HG03097 (cell line): ENCODE measurements around the gene VGLL4.
"Not testable (repeated sequence)": the region's sequence is repeated elsewhere in the genome, so short reads cannot be mapped to it uniquely, and the experiment has no call there.

ENCODE experiments used
- ATAC-seq: cut with Tn5 transposase; IDR thresholded peaks from one replicate; pipeline ENCODE4 v1.9.1; 2021; ENCODE audit not compliant: unreplicated experiment, low FRiP score

VGLL4 gene

DNA sequence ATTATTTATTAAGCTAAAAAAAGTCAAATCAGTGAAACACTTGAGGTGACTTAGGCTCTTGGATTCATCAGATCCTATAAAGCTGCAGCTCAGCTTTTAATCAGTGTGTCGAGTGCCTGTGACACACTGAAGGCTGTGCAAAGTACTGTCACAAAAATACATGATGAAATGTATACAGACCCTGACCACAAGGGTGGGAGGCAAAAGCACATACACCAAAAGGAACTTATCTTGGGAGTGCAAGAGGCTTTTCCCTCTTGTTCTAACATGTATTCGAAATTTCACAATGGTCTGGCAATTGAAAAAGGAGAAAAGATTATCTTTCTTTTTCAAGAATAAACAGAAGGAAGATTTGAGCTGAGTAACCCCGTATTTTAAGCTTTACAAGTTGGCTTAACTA lies 35.9 kb downstream of the VGLL4 start:
- ATAC-seq: no peak

DNA sequence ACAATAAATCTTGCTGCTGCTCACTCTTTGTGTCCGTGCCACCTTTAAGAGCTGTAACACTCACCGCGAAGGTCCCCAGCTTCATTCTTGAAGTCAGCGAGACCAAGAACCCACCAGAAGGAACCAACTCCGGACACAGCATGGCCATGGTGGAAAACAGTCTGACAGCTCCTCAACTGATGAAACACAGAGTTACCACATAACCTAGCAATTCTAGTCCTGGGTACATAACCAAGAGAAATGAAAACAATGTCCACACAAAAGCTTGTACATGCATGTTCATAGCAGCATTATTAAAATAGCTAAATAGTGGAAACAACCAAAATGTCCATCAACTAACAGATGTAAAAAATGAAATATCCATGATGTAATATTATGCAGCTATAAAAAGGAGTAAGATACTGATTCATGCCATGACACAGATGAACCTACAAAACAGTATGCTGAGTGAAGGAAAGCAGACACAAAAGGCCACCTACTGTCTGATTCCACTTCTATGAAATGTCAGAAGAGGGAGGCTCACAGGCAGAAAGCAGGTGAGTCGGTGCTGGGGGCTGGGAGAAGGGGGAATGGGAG lies 36.8 kb downstream of the VGLL4 start:
- no peak for ATAC-seq

DNA sequence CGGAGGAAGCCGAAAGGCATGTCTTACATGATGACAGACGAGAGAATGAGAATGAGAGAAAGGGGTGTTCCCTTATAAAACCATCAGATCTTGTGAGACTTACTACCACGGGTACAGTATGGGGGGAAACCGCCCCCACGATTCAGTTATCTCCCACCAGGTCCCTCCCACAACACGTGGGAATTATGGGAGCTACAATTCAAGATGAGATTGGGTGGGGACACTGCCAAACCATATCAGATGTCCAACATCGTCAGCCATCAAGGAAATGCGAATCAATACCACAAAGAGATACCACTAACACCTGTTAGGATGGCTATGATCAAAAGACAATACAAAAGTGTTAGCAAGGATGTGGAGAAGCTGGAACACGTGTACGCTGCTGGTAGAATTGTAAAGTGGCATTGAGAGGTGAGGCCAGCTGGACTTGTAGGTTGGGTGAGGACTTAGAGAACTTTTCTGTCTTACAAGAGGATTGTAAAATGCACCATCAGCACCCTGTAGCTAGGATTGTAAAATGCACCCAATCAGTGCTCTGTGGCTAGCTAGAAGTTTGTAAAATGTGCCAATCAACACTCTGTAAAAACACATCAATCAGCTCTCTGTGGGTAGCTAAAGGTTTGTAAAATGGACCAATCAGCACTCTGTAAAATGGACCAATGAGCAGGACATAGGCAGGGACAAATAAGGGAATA lies 37.5 kb downstream of the VGLL4 start:
- ATAC-seq: no peak

DNA sequence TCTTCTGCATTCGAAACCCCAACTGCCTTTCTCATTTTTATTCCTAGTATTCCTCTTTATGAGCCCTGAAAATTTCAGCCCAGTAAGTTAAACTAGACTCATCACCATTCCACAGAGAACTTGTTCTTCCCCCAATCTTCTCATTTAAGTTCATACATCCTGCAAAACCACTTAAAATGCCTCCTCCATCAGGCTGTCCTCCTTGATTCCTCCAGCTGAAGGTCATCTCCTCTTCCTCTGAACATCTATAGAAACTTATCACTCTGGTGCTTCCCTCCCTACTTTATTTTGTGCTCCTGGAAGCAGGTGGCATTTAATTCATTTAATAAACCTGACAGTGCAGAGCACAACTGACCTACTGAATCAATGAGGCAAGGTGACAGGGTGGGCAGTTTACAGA lies 38.3 kb downstream of the VGLL4 start:
- no peak for ATAC-seq

DNA sequence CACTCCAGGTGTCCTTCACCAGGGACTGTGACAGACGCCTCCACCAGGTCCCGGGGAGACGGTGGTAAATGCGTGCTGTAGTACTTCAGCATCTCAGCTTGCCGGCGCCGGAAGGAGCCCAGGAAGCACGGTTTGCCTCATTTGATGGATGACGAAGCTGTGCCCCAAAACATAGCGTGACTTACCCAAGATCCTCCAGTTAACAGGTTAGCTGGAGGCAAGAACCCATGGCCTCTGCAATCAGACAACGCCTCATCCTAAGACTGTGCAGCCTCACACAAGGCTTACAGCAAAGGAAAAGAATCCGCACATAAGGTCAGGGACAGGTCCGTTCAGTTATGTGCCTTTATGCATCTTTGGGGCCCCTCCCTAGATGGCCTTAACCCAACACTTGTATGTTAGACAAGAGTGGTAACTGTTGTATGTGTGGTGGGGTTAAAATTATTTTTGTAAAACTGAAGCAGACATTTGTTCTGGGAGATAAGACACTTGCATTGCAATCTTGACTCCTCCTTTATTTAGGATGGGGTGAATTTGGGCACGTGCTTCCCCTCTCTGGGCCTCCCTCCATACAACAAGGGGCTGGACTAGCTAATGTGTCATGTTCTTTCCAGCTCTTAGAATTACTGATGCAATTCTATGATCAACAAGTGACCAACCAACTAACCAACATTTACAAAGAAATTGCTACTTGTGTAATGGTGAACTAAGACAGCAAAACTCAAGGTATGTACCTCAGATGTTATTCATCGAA lies 39.4 kb downstream of the VGLL4 start:
- no peak for ATAC-seq

DNA sequence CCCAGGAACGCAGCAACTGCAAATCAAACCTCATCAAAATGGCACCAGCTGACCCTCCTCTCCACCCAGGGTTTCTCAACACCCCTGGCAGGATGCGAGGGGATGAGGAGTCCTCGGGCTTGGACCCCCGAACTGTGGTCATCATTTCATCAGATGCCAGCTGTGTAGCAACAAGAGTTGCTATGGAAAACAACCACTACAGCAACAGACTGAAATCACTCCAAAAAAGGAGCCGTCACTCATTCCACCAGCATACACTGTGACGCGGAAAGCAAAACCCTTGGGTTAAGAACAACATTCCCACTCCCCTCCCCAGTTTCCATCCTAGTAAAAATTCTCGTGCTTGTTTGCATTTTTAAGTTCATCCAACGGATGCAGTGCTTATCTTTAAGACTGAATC lies 40.1 kb downstream of the VGLL4 start:
- ATAC-seq: no peak

DNA sequence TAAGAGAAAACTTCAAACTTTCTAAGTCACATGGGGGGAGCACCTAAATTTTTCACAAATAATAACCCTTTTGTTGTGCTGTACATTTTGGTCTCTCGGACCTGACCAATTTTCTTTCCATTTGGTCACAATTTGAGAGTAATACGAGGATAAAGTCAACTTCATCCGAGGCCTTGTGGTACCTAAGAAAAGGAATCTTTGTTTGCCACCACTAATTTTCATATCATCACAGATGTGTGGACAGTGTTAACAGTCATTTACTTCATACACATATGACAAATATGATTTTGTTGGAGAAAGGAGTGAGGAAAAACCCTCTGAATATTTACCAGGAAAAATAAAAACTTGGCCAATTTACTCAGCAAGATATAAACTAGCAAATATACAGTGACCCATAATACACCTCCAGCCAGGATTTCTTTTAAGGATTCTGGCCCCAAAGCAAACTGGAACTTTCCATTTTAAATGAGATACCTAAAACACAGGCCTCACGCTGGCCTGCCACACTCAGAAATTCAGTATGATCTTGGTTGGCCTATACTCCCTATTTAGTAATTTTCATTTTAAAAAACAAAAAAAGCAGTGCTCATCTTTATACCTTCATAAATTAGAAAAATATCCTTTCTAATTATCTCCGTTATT lies 40.7 kb downstream of the VGLL4 start:
- ATAC-seq: no peak

DNA sequence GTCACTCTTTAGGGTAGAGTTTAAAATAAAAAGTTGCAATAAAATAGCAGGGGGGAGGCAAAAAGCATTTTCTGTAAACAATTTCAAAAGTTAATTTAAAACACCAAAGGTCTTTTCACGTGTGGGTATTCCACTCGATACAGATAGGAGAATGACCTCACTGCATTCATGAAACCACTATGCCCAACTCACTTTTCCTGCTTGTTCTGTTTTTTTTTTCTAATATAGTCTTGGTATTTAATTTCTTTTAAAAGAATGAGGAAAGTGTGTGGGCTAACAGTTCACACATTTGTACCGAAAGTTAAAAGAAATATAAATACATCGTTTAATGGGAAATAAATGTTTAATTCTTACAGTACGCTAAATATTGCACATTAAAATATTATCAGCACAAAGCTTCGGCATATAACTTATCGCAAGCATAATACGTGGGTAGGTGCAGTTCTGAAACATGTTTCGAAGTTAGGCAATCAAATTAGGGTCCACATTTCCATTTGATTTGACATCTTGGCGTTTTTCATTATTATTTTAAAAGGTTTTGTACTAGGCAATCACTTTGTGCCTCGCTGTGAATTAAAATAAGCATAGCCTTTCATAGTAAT lies 41.4 kb downstream of the VGLL4 start:
- no peak for ATAC-seq

DNA sequence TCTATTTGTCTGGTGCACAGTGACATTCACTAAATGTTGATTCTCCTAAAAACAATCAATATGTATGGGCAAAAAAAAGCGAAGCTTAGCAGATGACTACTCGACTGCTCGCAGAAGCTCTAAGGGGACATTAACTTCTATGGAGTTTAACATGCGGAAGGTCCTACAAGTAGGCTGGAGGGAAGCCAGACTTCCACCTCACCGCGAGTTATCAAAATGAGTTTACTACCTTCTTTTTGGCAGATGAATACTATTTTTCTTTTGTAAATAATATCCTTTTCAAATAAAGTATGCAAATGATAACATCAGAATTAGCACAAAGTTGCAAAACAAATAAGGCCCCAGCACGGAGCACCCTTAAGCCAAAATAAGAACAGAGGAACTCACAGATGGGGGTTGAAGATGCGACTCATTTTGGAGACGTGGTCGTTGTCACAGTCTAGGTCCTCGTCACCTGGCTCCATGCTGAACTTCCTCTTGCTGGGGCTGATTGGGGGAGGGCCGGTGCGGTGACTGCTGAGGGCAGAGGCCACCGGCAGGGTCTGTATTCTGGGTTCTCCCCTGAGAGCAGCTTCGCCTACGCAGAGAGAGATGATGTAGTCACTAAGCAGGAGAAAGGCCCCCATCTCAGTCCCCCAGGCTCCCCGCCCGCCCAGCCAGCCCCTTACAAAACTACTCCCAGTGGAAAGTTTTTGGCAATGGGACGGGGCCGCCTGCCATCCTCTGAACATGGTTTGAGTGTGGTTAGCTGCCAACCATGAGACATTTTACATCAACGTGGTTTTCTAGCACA lies 42.1 kb downstream of the VGLL4 start:
- ATAC-seq: peak; percentile 78

DNA sequence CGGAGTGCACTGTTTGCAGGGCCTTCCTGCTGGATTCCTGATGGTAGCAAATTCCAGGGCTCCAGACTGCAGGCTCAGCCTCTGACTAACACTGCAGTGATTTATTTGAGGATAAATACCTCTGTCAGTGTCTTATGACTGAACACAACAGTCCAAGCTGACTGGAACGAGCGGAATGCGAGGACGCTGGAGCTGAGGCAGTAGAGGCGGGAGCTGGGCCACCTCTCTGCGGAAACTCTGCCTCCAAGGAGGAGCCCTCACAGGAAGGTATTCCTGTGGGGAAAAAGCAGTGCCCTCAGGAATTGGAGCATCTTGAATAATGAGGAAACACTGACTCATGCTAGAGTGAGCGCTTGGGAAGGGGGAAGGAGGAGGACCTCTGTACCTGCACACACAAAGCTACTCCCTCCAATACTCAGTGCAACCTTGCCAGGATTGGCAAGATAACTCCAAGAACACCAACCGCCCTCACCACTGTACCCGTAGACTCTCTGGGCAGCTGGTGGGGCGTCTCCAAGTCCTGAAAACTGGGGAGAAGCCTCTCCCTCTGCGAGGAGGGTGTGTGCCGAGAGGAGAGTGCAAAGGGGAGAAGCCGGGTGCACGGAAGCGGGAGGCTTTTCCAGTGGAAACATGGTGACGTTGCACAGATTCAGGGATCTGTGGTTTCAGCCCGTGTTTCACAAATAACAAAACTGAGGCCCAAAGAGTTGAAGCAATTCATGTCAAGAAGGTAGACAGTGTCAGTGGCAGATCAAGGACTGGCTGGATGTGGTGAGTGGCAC lies 43.0 kb downstream of the VGLL4 start:
- no peak for ATAC-seq

DNA sequence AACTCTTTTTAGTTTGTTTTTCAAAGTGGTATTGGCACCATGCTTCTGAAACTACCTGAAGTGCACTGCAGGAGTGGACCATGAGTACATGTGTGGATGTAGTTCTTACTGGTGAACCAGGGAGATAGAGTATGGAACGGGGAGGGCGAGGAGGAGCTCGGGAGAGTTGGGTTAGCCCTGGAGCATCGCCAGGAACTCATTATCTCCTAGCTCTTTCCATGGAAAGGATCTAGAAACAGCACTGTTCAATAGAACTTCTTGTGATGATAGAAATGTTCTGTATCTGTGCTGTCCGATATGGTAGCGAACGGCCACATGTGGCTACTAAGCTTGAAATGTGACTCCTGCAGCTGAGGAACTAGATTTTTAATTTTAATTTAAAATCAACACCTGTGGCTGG lies 47.3 kb downstream of the VGLL4 start:
- ATAC-seq: no peak

DNA sequence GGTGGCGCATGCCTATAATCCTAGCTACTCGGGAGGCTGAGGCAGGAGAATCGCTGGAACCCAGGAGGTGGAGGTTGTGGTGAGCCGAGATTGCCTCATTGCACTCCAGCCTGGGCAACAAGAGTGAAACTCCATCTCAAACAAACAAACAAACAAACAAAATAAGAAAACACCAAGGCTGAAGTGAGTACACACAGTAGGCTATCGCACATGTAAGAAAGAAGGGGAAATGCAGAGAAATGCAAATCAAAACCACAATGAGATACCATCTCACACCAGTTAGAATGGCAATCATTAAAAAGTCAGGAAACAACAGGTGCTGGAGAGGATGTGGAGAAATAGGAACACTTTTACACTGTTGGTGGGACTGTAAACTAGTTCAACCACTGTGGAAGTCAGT lies 48.7 kb downstream of the VGLL4 start:
- ATAC-seq: not testable (repeated sequence)

DNA sequence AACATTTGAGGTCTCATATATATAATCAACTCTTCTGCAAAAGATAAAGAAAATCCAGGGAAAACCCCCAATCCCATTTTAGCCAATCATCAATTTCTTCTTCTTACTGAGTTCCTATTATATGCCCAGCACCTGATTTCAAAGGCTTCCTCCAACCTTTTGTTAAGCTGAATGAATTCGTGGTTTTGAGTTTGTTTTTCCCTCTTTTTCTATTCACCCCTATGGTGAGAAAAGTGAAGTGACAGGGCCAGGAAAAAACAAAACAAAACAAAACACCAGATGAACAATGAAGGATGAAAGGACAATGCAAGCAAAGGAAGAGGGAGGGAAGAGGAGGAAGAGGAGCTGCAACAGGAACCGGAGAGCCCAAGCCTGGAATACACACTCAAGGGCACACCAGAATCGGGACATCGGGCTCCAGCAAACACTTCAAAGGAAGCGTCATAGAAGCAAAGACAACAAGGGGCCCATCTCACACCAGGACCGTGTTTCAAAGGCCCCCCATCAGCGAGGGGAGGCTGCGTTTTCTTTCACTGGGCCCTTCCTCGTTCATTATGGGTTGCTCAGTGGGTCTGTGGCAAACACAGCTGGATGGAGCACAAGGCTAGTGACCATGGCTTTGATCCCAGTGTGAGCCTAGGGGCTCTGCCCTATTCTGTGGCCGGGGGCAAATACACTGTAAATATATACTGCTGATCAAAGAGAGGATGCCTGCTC lies 50.2 kb downstream of the VGLL4 start:
- no peak for ATAC-seq

DNA sequence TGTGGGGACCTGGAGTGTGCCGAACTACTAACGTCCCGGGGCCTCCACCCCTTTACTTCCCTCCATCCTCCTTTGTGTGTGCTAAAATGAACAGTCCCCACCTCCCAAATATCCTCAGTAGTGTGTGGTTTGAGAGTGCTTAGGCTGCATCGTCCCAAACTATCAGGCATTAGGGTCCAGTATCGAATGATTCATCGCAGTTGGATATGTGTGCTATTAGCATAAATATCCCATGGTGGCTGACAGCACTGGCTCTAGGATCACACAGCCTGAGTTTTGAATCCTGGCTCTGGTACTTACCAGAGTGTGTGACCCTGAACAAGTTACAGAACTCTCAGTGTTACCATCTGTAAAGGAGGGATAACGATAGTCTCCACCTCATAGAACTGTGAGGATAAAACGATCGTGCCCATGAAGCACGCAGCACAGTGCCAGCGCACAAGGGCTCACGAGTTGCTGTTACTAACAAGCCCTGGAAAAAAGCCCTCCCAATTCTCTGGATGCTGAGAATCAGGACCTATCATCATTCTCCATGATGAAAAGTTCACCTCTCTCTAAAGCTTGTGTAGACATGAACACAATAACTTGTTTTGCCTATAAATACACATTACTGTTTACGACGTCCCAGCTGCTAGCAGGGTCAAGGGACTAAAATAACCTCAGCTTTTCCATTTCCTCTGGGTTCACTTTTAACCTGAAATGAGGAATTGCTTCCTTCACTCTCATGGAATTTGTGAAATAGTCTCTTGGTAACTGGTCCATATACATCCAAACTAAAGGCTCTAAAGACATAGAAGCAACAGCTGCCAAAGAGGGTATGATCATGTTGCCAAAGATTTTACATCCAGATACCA lies 51.0 kb downstream of the VGLL4 start:
- no peak for ATAC-seq

DNA sequence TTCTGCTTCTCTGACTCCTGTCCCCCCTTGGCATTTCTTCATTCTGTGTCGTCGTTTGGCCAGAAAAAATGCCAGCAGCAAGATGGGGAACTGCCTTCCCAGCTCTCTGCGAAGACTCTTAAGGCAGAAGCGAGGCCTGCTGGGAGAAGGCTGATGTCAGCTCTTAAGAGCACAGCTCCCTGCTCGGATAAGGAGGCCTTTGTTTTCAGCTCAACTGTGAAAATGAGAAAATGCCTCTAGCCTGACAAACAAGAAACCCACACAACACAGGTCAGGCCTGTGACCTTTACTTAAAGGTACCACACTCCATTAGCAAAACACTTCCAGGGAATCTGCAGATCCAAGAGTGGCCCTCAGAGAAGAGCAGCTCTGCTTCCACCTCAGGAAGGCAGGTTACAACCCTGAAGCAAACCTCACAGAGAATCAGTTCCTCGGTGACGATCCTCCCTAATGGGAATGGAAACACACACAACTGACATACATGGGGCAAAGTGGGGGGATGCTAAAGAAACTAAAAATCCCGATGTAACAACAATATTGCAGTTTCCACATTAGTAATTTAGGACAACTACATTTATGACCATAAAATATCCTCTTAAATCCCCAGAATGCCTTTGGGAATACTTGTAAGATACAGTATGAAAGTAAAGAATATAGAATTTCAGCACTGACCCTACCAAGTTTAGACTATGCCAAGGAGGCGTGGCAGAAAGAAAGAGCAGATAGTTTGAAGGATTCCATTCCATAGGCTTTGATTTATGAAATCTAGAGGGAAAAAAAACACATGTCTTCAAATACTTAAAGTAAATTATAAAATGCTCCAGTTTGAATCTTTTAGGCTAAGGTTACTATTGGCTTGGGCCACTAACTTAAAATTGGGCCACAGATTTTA lies 52.1 kb downstream of the VGLL4 start:
- no peak for ATAC-seq

DNA sequence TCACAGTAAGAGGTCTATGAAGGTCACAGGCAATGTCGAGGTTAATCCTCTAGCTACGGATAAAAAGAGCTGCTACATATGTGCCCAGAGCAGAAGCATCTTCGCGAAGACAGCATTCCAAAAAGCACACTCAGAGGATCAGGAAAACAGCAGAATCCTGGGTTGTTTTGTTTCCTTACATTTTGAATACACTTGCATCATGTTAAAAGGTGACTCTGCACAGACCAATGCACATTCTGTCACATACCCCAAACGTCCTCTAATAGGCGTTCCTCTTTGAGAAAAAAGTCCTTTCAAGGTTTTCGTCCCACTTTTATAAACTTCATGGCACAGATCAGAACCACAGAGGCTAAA lies 52.7 kb downstream of the VGLL4 start:
- no peak for ATAC-seq

DNA sequence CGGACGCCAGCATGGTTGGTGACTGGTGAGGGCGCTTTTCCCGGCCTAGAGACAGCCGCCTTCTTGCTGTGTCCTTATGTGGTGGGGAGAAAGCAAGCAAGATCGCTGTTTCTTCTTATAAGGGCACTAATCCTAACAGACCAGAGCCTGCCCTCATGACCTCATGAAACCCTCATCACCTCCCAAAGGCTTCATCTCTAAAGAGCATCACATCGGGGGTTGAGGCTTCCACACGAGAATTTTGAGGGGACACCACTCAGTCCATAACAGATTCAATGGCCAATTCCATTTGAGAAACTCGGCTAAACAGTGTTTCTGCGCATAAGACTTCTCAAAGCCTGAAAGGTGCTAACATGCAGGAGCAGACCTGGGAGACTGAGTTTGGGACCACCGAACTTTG lies 54.0 kb downstream of the VGLL4 start:
- ATAC-seq: no peak
